HL-60 (cell line): ENCODE results near the gene UBE2J2.

Experiments used
- DNase-seq, 2 experiments: peaks; one replicate each; pipeline ENCODE4 v3.0.0-alpha.2; 2010 to 2020; ENCODE audit warnings: low read depth in 1 of 2, low spot score in 1 of 2
- H3K27ac ChIP-seq: fragments of 250-450 bp; sonication (Bioruptor Pico); replicated peaks from 2 replicates; pipeline ENCODE4 v1.5.1; 2020; ENCODE audit warnings: mild to moderate bottlenecking, moderate library complexity
- H3K27me3 ChIP-seq: fragments of 250-450 bp; sonication (Bioruptor Pico); 2 replicates; pipeline ENCODE4 v1.5.1; 2021; ENCODE audit warnings: mild to moderate bottlenecking, moderate library complexity; ENCODE audit not compliant: insufficient read depth, poor library complexity, severe bottlenecking
- H3K4me3 ChIP-seq: replicated peaks from 2 replicates; pipeline ENCODE4 v1.5.1; 2011; ENCODE audit warnings: mild to moderate bottlenecking, control low read depth, low read length; ENCODE audit not compliant: insufficient read depth
- GABPA ChIP-seq: IDR thresholded peaks from 2 replicates; pipeline ENCODE4 v1.6.1; 2012; ENCODE audit warnings: low read depth
- POLR2AphosphoS5 ChIP-seq: IDR thresholded peaks from 2 replicates; pipeline ENCODE4 v1.6.1; 2012; ENCODE audit warnings: low read depth
- SPI1 ChIP-seq: IDR thresholded peaks from 2 replicates; pipeline ENCODE4 v1.6.1; 2012; ENCODE audit warnings: low read depth, mild to moderate bottlenecking, borderline replicate concordance
- TF ChIP-seq, protein P1 (sequence below): IDR thresholded peaks from one replicate; pipeline ENCODE4 v1.5.1; 2011; ENCODE audit warnings: low read length, control low read depth, inconsistent platforms; ENCODE audit not compliant: insufficient read depth
- TF ChIP-seq, protein P2 (sequence below): IDR thresholded peaks from 2 replicates; pipeline ENCODE4 v1.6.1; 2012; ENCODE audit warnings: low read depth; ENCODE audit not compliant: insufficient replicate concordance

The UBE2J2 gene

DNA sequence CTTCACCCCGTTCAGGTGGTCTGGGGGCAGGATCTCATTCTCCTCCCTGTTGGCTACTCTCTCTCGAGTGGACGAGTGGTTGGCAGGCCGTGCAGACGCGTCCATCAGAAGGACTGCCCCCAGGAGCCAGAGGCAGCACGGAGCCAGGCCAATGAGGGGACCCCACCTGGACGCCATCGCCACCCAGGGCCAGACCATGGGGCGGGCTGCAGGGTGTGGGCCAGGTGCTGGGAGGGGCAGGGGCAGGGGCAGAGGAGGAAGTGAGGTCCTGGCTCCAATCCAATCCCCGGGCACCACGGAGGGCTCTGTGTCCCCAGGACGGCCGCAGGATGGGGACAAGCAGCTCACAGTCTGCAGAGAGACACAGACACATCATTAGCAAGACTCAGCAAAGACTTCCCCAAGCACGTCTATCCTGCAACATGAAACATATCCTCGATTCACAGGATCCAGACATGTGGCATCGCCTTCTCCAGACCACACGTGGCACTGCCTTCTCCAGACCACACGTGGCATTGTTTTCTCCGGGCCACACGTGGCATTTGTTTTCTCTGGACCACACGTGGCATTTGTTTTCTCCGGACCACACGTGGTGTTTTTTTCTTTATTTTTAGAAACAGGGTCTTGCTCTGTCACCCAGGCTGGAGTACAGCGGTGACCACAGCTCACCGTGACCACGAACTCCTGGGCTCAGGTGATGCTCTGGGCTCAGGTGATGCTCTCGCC lies 44.9 kb downstream of the UBE2J2 start:
- H3K27ac ChIP-seq, result no peak overlapping the region
- no peaks in the 10 kb centered on the region for H3K27me3 ChIP-seq
- no peak for DNase-seq
- H3K4me3 ChIP-seq, result no peak overlapping the region
- TF ChIP-seq SPI1 (no peak), POLR2AphosphoS5 (no peak), GABPA (no peak)
- TF ChIP-seq, protein P1, sequence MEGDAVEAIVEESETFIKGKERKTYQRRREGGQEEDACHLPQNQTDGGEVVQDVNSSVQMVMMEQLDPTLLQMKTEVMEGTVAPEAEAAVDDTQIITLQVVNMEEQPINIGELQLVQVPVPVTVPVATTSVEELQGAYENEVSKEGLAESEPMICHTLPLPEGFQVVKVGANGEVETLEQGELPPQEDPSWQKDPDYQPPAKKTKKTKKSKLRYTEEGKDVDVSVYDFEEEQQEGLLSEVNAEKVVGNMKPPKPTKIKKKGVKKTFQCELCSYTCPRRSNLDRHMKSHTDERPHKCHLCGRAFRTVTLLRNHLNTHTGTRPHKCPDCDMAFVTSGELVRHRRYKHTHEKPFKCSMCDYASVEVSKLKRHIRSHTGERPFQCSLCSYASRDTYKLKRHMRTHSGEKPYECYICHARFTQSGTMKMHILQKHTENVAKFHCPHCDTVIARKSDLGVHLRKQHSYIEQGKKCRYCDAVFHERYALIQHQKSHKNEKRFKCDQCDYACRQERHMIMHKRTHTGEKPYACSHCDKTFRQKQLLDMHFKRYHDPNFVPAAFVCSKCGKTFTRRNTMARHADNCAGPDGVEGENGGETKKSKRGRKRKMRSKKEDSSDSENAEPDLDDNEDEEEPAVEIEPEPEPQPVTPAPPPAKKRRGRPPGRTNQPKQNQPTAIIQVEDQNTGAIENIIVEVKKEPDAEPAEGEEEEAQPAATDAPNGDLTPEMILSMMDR, result no peak
- TF ChIP-seq, protein P2, sequence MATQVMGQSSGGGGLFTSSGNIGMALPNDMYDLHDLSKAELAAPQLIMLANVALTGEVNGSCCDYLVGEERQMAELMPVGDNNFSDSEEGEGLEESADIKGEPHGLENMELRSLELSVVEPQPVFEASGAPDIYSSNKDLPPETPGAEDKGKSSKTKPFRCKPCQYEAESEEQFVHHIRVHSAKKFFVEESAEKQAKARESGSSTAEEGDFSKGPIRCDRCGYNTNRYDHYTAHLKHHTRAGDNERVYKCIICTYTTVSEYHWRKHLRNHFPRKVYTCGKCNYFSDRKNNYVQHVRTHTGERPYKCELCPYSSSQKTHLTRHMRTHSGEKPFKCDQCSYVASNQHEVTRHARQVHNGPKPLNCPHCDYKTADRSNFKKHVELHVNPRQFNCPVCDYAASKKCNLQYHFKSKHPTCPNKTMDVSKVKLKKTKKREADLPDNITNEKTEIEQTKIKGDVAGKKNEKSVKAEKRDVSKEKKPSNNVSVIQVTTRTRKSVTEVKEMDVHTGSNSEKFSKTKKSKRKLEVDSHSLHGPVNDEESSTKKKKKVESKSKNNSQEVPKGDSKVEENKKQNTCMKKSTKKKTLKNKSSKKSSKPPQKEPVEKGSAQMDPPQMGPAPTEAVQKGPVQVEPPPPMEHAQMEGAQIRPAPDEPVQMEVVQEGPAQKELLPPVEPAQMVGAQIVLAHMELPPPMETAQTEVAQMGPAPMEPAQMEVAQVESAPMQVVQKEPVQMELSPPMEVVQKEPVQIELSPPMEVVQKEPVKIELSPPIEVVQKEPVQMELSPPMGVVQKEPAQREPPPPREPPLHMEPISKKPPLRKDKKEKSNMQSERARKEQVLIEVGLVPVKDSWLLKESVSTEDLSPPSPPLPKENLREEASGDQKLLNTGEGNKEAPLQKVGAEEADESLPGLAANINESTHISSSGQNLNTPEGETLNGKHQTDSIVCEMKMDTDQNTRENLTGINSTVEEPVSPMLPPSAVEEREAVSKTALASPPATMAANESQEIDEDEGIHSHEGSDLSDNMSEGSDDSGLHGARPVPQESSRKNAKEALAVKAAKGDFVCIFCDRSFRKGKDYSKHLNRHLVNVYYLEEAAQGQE, result no peak

DNA sequence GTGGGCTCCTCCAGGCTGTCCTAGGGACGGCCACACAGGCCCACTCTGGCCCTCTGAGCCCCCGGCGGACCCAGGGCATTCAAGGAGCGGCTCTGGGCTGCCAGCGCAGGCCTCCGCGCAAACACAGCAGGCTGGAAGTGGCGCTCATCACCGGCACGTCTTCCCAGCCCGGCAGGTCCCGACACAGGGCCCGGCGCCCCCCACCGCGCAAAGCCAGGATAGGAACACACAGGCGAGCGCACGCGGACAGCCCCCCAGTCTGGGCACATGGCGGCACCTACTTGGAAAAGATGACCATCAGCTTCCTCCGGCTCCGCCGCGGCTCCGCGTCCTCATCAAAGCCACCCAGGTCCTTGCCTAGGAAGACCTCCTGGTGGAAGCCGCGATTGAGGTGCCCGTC lies 45.5 kb downstream of the UBE2J2 start:
- DNase-seq, result no peak
- Histone ChIP-seq H3K27me3 (no peaks in the 10 kb centered on the region), H3K4me3 (no peak overlapping the region), H3K27ac (no peak overlapping the region)
- TF ChIP-seq, protein P1, result no peak
- TF ChIP-seq, protein P2, result no peak
- no peak for TF ChIP-seq GABPA
- TF ChIP-seq POLR2AphosphoS5, result no peak
- no peak for TF ChIP-seq SPI1

DNA sequence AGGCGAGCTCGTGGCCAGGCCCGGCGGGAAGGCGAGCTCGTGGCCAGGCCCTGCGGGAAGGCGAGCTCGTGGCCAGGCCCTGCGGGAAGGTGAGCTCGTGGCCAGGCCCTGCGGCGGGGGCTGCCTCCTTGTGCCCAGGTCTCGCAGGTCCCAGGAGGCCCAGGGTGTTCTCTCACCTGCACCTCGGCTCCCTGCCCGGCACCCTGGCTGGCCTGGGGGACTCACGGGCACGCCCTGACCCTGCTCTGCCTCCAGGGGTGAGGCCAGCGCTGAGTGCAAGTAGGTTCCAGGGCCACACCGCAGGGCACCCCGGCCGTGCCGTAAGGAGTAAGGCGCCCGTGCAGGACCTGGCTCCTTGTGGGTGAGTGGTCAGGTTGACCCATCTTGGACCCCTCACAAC lies 46.3 kb downstream of the UBE2J2 start:
- no peak for TF ChIP-seq SPI1
- TF ChIP-seq POLR2AphosphoS5, result no peak
- TF ChIP-seq, protein P1, result no peak
- TF ChIP-seq, protein P2, result no peak
- TF ChIP-seq GABPA, result no peak
- DNase-seq, result no peak
- Histone ChIP-seq H3K27ac (no peak overlapping the region), H3K4me3 (no peak overlapping the region), H3K27me3 (no peaks in the 10 kb centered on the region)
